SK-MEL-5 (cell line): ENCODE measurements around the gene SLF1. TPM values are rescaled to one million over a fixed set of nuclear protein-coding genes. Genes with fewer than 3 reads are reported as not detected.
"Not testable (repeated sequence)": the region's sequence is repeated elsewhere in the genome, so short reads cannot be mapped to it uniquely, and the experiment has no call there.

Experiments used
- DNase-seq: peaks from one replicate; pipeline ENCODE4 v3.0.0-alpha.2; 2016; ENCODE audit warnings: low read depth, low spot score
- in situ Hi-C: cut with HindIII; loops from 2 replicates; pipeline ENCODE4 v1.10.0; 2016; ENCODE audit warnings: low sequenced_read_pairs, high pct_unique_total_duplicates, low pct_unique_long_range_greater_than_20kb
- polyA plus RNA-seq, 2 experiments: library from polyadenylated mRNA; depleted of rRNA; stranded (reverse); fragments of >200 nt; gene quantifications; 2 replicates each; pipeline ENCODE4 v1.2.3, GENCODE V29; 2015
- total RNA-seq: library from RNA; depleted of rRNA; stranded (reverse); fragments of >200 nt; shearing (Covaris generic); gene quantifications from 2 replicates; pipeline ENCODE4 v1.2.3, GENCODE V29; 2014; rRNA removed

Gene SLF1
- total RNA-seq, result 14.2 and 16.2 TPM in 2 replicates
- 7.1 and 10.7 TPM in 2 replicates for polyA plus RNA-seq (2015; cell fraction: cytosol; rRNA removed)
- 19.7 and 27.5 TPM in 2 replicates for polyA plus RNA-seq (2015; cell fraction: nucleus; rRNA removed)

GRCh38 chr5:94618493-94619328 is at the start of gene SLF1, which contains the start of gene KIAA0825:
SLF1 (plus strand) TSS chr5:94618669; CDS start chr5:94628811, 10,142 bp downstream.
KIAA0825 (minus strand) TSS chr5:94618604; CDS start chr5:94537126, 81,478 bp downstream.
- in situ Hi-C loops, result no loop called here
- peak; percentile 90 for DNase-seq

GRCh38 chr5:94571415-94571814 is 47.1 kb upstream of the SLF1 start:
- in situ Hi-C loops, result no loop called here

GRCh38 chr5:94573349-94573748 is 45.1 kb upstream of the SLF1 start:
- in situ Hi-C loops, DNase-seq: not testable (repeated sequence)

More at GRCh38 chr5:94571415-94571814, 47.1 kb upstream of the SLF1 start:
- no peak for DNase-seq

- in situ Hi-C loops, result no loop called here
- DNase-seq, result no peak
Measured at GRCh38 chr5:94575196-94575595, 43.3 kb upstream of the SLF1 start.

- in situ Hi-C loops, result no loop called here
- no peak for DNase-seq
Measured at GRCh38 chr5:94577466-94578245, 40.8 kb upstream of the SLF1 start.

- in situ Hi-C loops, result no loop called here
- DNase-seq, result no peak
Measured at GRCh38 chr5:94595281-94595840, 23.1 kb upstream of the SLF1 start.

GRCh38 chr5:94613583-94613982 is 4.9 kb upstream of the SLF1 start:
- in situ Hi-C loops, result no loop called here
- DNase-seq, result peak; percentile 81

- in situ Hi-C loops, result no loop called here
- no peak for DNase-seq
Measured at GRCh38 chr5:94614156-94614805, 4.2 kb upstream of the SLF1 start.

- in situ Hi-C loops, result no loop called here
Measured at GRCh38 chr5:94615862-94616261, 2.6 kb upstream of the SLF1 start.

GRCh38 chr5:94618029-94618492 is 408 bp upstream of the SLF1 start:
- DNase-seq, result peak; percentile 62
- in situ Hi-C loops, result no loop called here

More at GRCh38 chr5:94615862-94616261, 2.6 kb upstream of the SLF1 start:
- DNase-seq, result no peak

- no peak for DNase-seq
- in situ Hi-C loops, result no loop called here
Measured at GRCh38 chr5:94620256-94620655, 1.8 kb downstream of the SLF1 start.

GRCh38 chr5:94621763-94622162 is 3.3 kb downstream of the SLF1 start:
- peak; percentile 1 for DNase-seq
- in situ Hi-C loops, result no loop called here

GRCh38 chr5:94623011-94623410 is 4.5 kb downstream of the SLF1 start:
- in situ Hi-C loops, result no loop called here
- DNase-seq, result peak; percentile 17

- no peak for DNase-seq
- in situ Hi-C loops, result no loop called here
Measured at GRCh38 chr5:94623877-94624276, 5.4 kb downstream of the SLF1 start.

GRCh38 chr5:94627191-94627590 is 8.7 kb downstream of the SLF1 start:
- in situ Hi-C loops, result no loop called here

GRCh38 chr5:94632024-94632423 is 13.6 kb downstream of the SLF1 start:
- in situ Hi-C loops, result no loop called here
- DNase-seq, result no peak

More at GRCh38 chr5:94627191-94627590, 8.7 kb downstream of the SLF1 start:
- no peak for DNase-seq

- in situ Hi-C loops, result no loop called here
- DNase-seq, result no peak
Measured at GRCh38 chr5:94640176-94640575, 21.7 kb downstream of the SLF1 start.
